ENCODE measurements around the gene SAFB.

The SAFB gene

GRCh38 chr19:5676105-5676771 is 53.4 kb downstream of the SAFB start:
- intact Hi-C loops (cut with DNase I; ENCODE audit: low total_unique reads): no loop called here
- TF ChIP-seq CTCF (IDR thresholded peaks at IDR 0.05): no peak
- Histone ChIP-seq H3K4me1 (peaks cover 0 to 17% (median 13%) of the 10 kb centered on the region in 4 donors), H3K27me3 (no peaks in the 10 kb centered on the region), H3K4me3 (no peak overlapping the region), H3K36me3 (peaks cover 0 to 22% (median 4%) of the 10 kb centered on the region in 3 donors), H3K9me3 (no peaks in the 10 kb centered on the region), H3K27ac (no peak overlapping the region)
- DNase-seq: no peak

- H3K27ac ChIP-seq: no peak overlapping the region
- DNase-seq: no peak
- no peaks in the 10 kb centered on the region for H3K9me3 ChIP-seq
- peaks cover 0 to 19% (median 0%) of the 10 kb centered on the region in 3 donors for H3K36me3 ChIP-seq
- no peaks in the 10 kb centered on the region for H3K27me3 ChIP-seq
- H3K4me3 ChIP-seq: no peak overlapping the region
- H3K4me1 ChIP-seq: peaks cover 0 to 21% (median 14%) of the 10 kb centered on the region in 4 donors
- no peak for TF ChIP-seq CTCF (IDR thresholded peaks at IDR 0.05)
- intact Hi-C loops (cut with DNase I; ENCODE audit: low total_unique reads): no loop called here
Observed at GRCh38 chr19:5676772-5677105, 53.9 kb downstream of the SAFB start.

DNA sequence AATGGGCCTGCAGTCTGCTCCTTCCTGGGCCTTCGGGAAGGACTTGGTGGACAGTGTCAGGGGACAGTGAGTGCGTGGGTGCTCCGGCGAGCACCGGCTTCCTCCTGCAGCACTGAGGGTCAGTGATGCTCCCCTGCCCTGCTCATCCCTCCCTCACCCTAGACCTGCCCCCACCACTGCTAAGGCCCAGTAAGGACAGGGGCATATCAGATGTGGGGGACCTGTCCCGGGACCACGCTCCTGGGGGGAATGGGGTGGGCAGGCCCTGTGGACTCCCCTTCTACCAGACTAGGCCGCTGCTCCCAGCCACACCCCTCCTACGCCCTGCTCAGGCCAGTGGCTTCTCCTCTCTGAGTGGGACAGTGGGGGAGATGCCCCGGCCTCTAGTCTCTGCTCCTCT is 54.3 kb downstream of the SAFB start:
- H3K27ac ChIP-seq: no peak overlapping the region
- peaks cover 0 to 21% (median 14%) of the 10 kb centered on the region in 4 donors for H3K4me1 ChIP-seq
- no peaks in the 10 kb centered on the region for H3K9me3 ChIP-seq
- intact Hi-C loops (cut with DNase I; ENCODE audit: low total_unique reads): no loop called here
- H3K4me3 ChIP-seq: no peak overlapping the region
- no peak for TF ChIP-seq CTCF (IDR thresholded peaks at IDR 0.05)
- no peaks in the 10 kb centered on the region for H3K27me3 ChIP-seq
- no peak for DNase-seq
- peaks cover 0 to 17% (median 0%) of the 10 kb centered on the region in 3 donors for H3K36me3 ChIP-seq

- no peaks in the 10 kb centered on the region for H3K27me3 ChIP-seq
- H3K27ac ChIP-seq: no peak overlapping the region
- H3K4me3 ChIP-seq: no peak overlapping the region
- H3K9me3 ChIP-seq: no peaks in the 10 kb centered on the region
- TF ChIP-seq CTCF (IDR thresholded peaks at IDR 0.05): no peak
- intact Hi-C loops (cut with DNase I; ENCODE audit: low total_unique reads): no loop called here
- H3K36me3 ChIP-seq: peaks cover 0 to 13% (median 0%) of the 10 kb centered on the region in 3 donors
- H3K4me1 ChIP-seq: peaks cover 0 to 21% (median 14%) of the 10 kb centered on the region in 4 donors
- no peak for DNase-seq
Observed at GRCh38 chr19:5677580-5677979, 54.7 kb downstream of the SAFB start.

DNA sequence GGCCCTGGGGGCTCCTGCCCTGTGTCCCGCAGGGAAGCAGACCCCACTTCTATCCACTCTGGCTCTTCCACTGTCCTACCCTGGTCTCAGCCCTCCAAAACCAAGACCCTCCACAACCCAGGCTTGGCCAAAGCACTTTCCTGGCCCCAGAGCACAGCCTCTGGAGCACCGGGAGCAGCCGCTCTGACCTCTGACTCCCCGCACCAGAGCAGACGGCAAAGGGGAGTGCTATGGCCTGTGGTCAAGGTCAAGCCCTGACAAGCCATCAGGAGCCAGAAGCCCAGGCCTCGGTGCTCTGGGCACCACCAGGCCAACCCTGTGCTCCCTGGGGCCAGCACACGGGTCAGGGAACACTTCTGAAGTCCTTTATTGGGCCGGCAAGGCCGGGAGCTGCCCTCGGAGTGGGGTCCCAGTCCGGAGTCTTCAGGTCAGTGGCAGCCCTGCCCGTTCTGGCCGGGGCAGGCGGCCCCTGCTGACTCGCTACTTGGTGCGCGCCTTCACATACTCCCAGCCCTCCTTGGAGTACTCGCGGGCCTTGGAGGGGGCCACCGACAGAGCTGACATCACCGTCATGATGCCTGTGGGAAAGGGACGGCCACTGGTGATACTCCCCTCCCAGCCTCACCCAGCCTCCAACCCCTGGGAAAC is 55.3 kb downstream of the SAFB start:
- Histone ChIP-seq H3K27me3 (no peaks in the 10 kb centered on the region), H3K27ac (no peak overlapping the region)
- intact Hi-C loops (cut with DNase I; ENCODE audit: low total_unique reads): no loop called here

More for the DNA sequence above, 55.3 kb downstream of the SAFB start:
- H3K9me3 ChIP-seq: no peaks in the 10 kb centered on the region
- peaks cover 0 to 13% (median 0%) of the 10 kb centered on the region in 3 donors for H3K36me3 ChIP-seq
- TF ChIP-seq CTCF (IDR thresholded peaks at IDR 0.05): no peak
- DNase-seq: no peak
- H3K4me1 ChIP-seq: peaks cover 0 to 21% (median 14%) of the 10 kb centered on the region in 4 donors
- no peak overlapping the region for H3K4me3 ChIP-seq
